HepG2 (cell line): ENCODE measurements around the gene KREMEN1. TPM values are rescaled to one million over a fixed set of nuclear protein-coding genes. Genes with fewer than 3 reads are reported as not detected.

Experiments used
- CENPX ChIP-seq: sonication (generic); formaldehyde crosslinking; IDR thresholded peaks from 2 replicates; pipeline ENCODE4 v1.9.0; 2021; ENCODE audit warnings: mild to moderate bottlenecking, missing genetic modification reagents, moderate library complexity
- DMAP1 ChIP-seq: IDR thresholded peaks from 2 replicates; pipeline ENCODE4 v1.6.1; 2016
- FOSL2 ChIP-seq: sonication (generic); formaldehyde crosslinking; IDR thresholded peaks from 2 replicates; pipeline ENCODE4 v1.4.0; 2020; ENCODE audit warnings: missing genetic modification reagents
- FOXO1 ChIP-seq: sonication (generic); formaldehyde crosslinking; IDR thresholded peaks from 2 replicates; pipeline ENCODE4 v1.4.0; 2020; ENCODE audit warnings: missing genetic modification reagents
- PCBP1 ChIP-seq: fragments of 200-400 bp; formaldehyde crosslinking; IDR thresholded peaks from 2 replicates; pipeline ENCODE4 v1.6.1; 2017; ENCODE audit warnings: mild to moderate bottlenecking, low read depth, low read length, borderline replicate concordance
- PCBP2 ChIP-seq: fragments of 200-400 bp; formaldehyde crosslinking; optimal IDR thresholded peaks from 2 replicates; pipeline ENCODE3; 2018; ENCODE audit warnings: low read length, low read depth; ENCODE audit not compliant: poor library complexity, severe bottlenecking
- REL ChIP-seq: sonication (generic); formaldehyde crosslinking; conservative IDR thresholded peaks from 2 replicates; pipeline ENCODE4 v1.8.0; 2022; ENCODE audit warnings: mild to moderate bottlenecking, missing genetic modification reagents, moderate library complexity
- REST ChIP-seq, 2 experiments: IDR thresholded peaks; 2 replicates each; pipeline ENCODE4 v1.6.1; 2011 to 2012; ENCODE audit warnings: low read length in 2 of 2, borderline replicate concordance in 1 of 2, low read depth in 1 of 2, mild to moderate bottlenecking in 1 of 2, moderate library complexity in 1 of 2
- RNF2 ChIP-seq: fragments of 450-650 bp; conservative IDR thresholded peaks from 2 replicates; pipeline ENCODE4 v1.6.1; 2016; ENCODE audit warnings: low read depth
- SIX4 ChIP-seq: sonication (generic); formaldehyde crosslinking; IDR thresholded peaks from 2 replicates; pipeline ENCODE4 v1.4.0; 2020; ENCODE audit warnings: missing genetic modification reagents
- SYNCRIP ChIP-seq: fragments of 200-400 bp; formaldehyde crosslinking; IDR thresholded peaks from 2 replicates; pipeline ENCODE4 v1.6.1; 2018; ENCODE audit warnings: mild to moderate bottlenecking, low read depth, low read length; ENCODE audit not compliant: insufficient read depth
- ZBTB39 ChIP-seq: sonication (generic); formaldehyde crosslinking; IDR thresholded peaks from 2 replicates; pipeline ENCODE4 v1.5.0; 2020; ENCODE audit warnings: missing genetic modification reagents
- ZKSCAN5 ChIP-seq: sonication (generic); formaldehyde crosslinking; IDR thresholded peaks from 2 replicates; pipeline ENCODE4 v1.5.1; 2020; ENCODE audit warnings: mild to moderate bottlenecking, missing genetic modification reagents
- ZNF331 ChIP-seq: sonication (generic); formaldehyde crosslinking; IDR thresholded peaks from 2 replicates; pipeline ENCODE4 v1.4.0; 2020; ENCODE audit warnings: missing genetic modification reagents
- ZNF510 ChIP-seq: sonication (generic); formaldehyde crosslinking; IDR thresholded peaks from 2 replicates; pipeline ENCODE4 v1.4.0; 2020; ENCODE audit warnings: low read depth, mild to moderate bottlenecking, missing genetic modification reagents
- ZNF704 ChIP-seq: sonication (generic); formaldehyde crosslinking; IDR thresholded peaks from 2 replicates; pipeline ENCODE4 v1.8.1; 2023; ENCODE audit warnings: mild to moderate bottlenecking, inconsistent platforms, moderate library complexity, missing genetic modification reagents, borderline replicate concordance
- ZNF710 ChIP-seq: sonication (generic); formaldehyde crosslinking; IDR thresholded peaks from 2 replicates; pipeline ENCODE4 v1.5.0; 2020; ENCODE audit warnings: mild to moderate bottlenecking, missing genetic modification reagents, borderline replicate concordance
- ZNF772 ChIP-seq: sonication (generic); formaldehyde crosslinking; IDR thresholded peaks from 2 replicates; pipeline ENCODE4 v1.5.0; 2020; ENCODE audit warnings: mild to moderate bottlenecking, missing genetic modification reagents
- ZUFSP ChIP-seq: sonication (generic); formaldehyde crosslinking; IDR thresholded peaks from 2 replicates; pipeline ENCODE4 v1.9.0; 2021; ENCODE audit warnings: missing genetic modification reagents, mild to moderate bottlenecking, borderline replicate concordance
- polyA plus RNA-seq, 8 experiments: library from polyadenylated mRNA; depleted of rRNA in 3 of 8; stranded (reverse) in 7 of 8; unstranded in 1 of 8; fragments of >200 nt; fragmentation: Illumina TruSeq in 4 of 8; extraction: Trizol in 4 of 8; gene quantifications; 2 replicates each; pipeline versions ENCODE4 v1.2.1 to v1.2.3, GENCODE V29; 2011 to 2016; ENCODE audit warnings: low read depth in 4 of 8, missing spikeins in 1 of 8, mixed read lengths in 1 of 8; ENCODE audit not compliant: insufficient read depth in 1 of 8
- total RNA-seq, 5 experiments: library from RNA; depleted of rRNA; stranded (reverse); fragments of >200 nt; fragmentation: Illumina TruSeq; extraction: Trizol; gene quantifications; 2 replicates each; pipeline ENCODE4 v1.2.3, GENCODE V29; 2016; ENCODE audit warnings: low read depth in 1 of 5

The KREMEN1 gene
- total and polyA plus RNA-seq, 2 of the 13 experiments (the other 11 are each of a cell fraction or from before 2014, with no cell fraction given): 9.8 to 13.8 TPM

- no peak for TF ChIP-seq CENPX (CRISPR knock-in tag)
- TF ChIP-seq DMAP1 (CRISPR knock-in tag): no peak
- peak in 1 of 2 experiments; percentile 63; a peak in 1 of 4 replicates for TF ChIP-seq REST (IDR thresholded peaks at IDR 0.05; ENCODE audit: borderline replicate concordance in 1 of 2, low read depth in 1 of 2, low read length in 2 of 2)
- TF ChIP-seq RNF2: no peak
- TF ChIP-seq SIX4 (CRISPR knock-in tag): peak; percentile 86
- peak; percentile 88 for TF ChIP-seq ZNF331 (CRISPR knock-in tag)
- no peak for TF ChIP-seq REL (CRISPR knock-in tag)
- TF ChIP-seq ZNF704: no peak
- peak; percentile 94 for TF ChIP-seq PCBP1
- TF ChIP-seq ZKSCAN5 (CRISPR knock-in tag): no peak
- peak; percentile 76; the same call in 1 of the 2 replicates for TF ChIP-seq ZBTB39 (CRISPR knock-in tag)
- TF ChIP-seq SYNCRIP: no peak
- TF ChIP-seq FOSL2 (CRISPR knock-in tag): peak; percentile 81
- peak; percentile 69; the same call in 1 of the 2 replicates for TF ChIP-seq ZNF510 (CRISPR knock-in tag)
- TF ChIP-seq ZNF772 (CRISPR knock-in tag): no peak; the same call in 1 of the 2 replicates
- TF ChIP-seq ZNF710: peak; percentile 57; the same call in 1 of the 2 replicates
- TF ChIP-seq PCBP2: no peak
- no peak for TF ChIP-seq ZUFSP
- TF ChIP-seq FOXO1 (CRISPR knock-in tag): peak; percentile 96
Measured at GRCh38 chr22:29030618-29031226, 42.1 kb upstream of the KREMEN1 start (continued).
